A549 (cell line): ENCODE results near the gene CREG2. TPM values are rescaled to one million over a fixed set of nuclear protein-coding genes. Genes with fewer than 3 reads are reported as not detected.

Source experiments
- ATAC-seq, 2 experiments: fragments of 200-7000 bp in 1 of 2; fragments of >200 bp in 1 of 2; cut with Nextera tagmentation in 1 of 2; cut with Tn5 transposase in 1 of 2; 3 replicates each; pipeline versions ENCODE4 v1.8.0 to v1.9.1; 2018 to 2020; ENCODE audit warnings: mild to moderate bottlenecking in 1 of 2, moderate library complexity in 1 of 2
- CTCF ChIA-PET: fragments of 300-600 bp; sonication (Branson Sonifier 250); formaldehyde crosslinking; extraction: SDS; loops from one replicate; lab custom pipeline; 2021; ENCODE audit warnings: antibody characterized with exemption, inconsistent platforms; lab: Yijun Ruan, JAX
- POLR2A ChIA-PET: fragments of 350-600 bp; formaldehyde crosslinking; extraction: SDS; loops from one replicate; lab custom pipeline; 2021; ENCODE audit warnings: antibody characterized with exemption, inconsistent platforms; lab: Yijun Ruan, JAX
- DNase-seq, 2 experiments: peaks; one replicate each; pipeline versions ENCODE4 v3.0.0 to v3.0.0-alpha.2; 2011 to 2016; ENCODE audit warnings: low read depth in 1 of 2, low spot score in 1 of 2
- FAIRE-seq: peaks from 2 replicates; lab custom pipeline; 2011; peaks lifted over from hg19 to GRCh38; lab: Jason Lieb, UNC
- H3K27ac ChIP-seq, 2 experiments: fragments of >200 bp; sonication (Bioruptor Twin); formaldehyde crosslinking; 3 replicates each; pipeline ENCODE4 v1.5.1; 2016 to 2017
- H3K4me1 ChIP-seq: fragments of >200 bp; sonication (Bioruptor Twin); formaldehyde crosslinking; 3 replicates; pipeline ENCODE4 v1.6.1; 2016
- H3K4me2 ChIP-seq: fragments of >200 bp; sonication (Bioruptor Twin); formaldehyde crosslinking; 3 replicates; pipeline ENCODE4 v1.6.1; 2016
- H3K4me3 ChIP-seq: fragments of >200 bp; sonication (Bioruptor Twin); formaldehyde crosslinking; 3 replicates; pipeline ENCODE4 v1.5.1; 2016
- H3K9me3 ChIP-seq: fragments of >200 bp; sonication (Bioruptor Twin); formaldehyde crosslinking; 3 replicates; pipeline ENCODE4 v1.6.1; 2016
- CHD2 ChIP-seq: fragments of 150-350 bp; IDR thresholded peaks from 2 replicates; pipeline ENCODE4 v1.6.1; 2014; ENCODE audit warnings: low read length; ENCODE audit not compliant: partially characterized antibody
- CTCF ChIP-seq: fragments of >200 bp; sonication (Bioruptor Twin); formaldehyde crosslinking; IDR thresholded peaks from 3 replicates; pipeline ENCODE4 v1.5.1; 2016
- ELK1 ChIP-seq: fragments of 150-350 bp; IDR thresholded peaks from 2 replicates; pipeline ENCODE4 v1.6.1; 2014; ENCODE audit warnings: low read depth, mild to moderate bottlenecking, low read length
- ESRRA ChIP-seq: fragments of 150-350 bp; IDR thresholded peaks from 2 replicates; pipeline ENCODE4 v1.6.1; 2014; ENCODE audit warnings: mild to moderate bottlenecking, low read length, borderline replicate concordance
- FOSL2 ChIP-seq, 2 experiments: fragments of 450-650 bp in 1 of 2; fragments of >200 bp in 1 of 2; sonication (Bioruptor Twin) in 1 of 2; formaldehyde crosslinking; IDR thresholded peaks; 2 replicates each; pipeline versions ENCODE4 v1.5.0 to v1.6.1; 2016 to 2020; ENCODE audit warnings: mild to moderate bottlenecking in 1 of 2, moderate library complexity in 1 of 2
- HDAC2 ChIP-seq: fragments of 200-600 bp; sonication (generic); IDR thresholded peaks from 2 replicates; pipeline ENCODE4 v1.6.1; 2016
- HEYL ChIP-seq: fragments of 250-450 bp; sonication (Bioruptor Pico); IDR thresholded peaks from 2 replicates; pipeline ENCODE4 v1.8.0; 2021; ENCODE audit warnings: mild to moderate bottlenecking, moderate library complexity
- HMGXB4 ChIP-seq: fragments of 250-450 bp; sonication (Bioruptor Pico); IDR thresholded peaks from 2 replicates; pipeline ENCODE4 v1.5.0; 2021; ENCODE audit warnings: mild to moderate bottlenecking, moderate library complexity, borderline replicate concordance
- HOXB13 ChIP-seq: fragments of 250-450 bp; sonication (Bioruptor Pico); IDR thresholded peaks from 2 replicates; pipeline ENCODE4 v1.5.0; 2020; ENCODE audit warnings: low read depth, mild to moderate bottlenecking, moderate library complexity
- HOXB5 ChIP-seq: fragments of 250-450 bp; sonication (Bioruptor Pico); IDR thresholded peaks from 2 replicates; pipeline ENCODE4 v1.5.0; 2020; ENCODE audit warnings: mild to moderate bottlenecking, moderate library complexity
- JUN ChIP-seq, 2 experiments: fragments of >200 bp; sonication (Bioruptor Twin); formaldehyde crosslinking; IDR thresholded peaks; 2 replicates in 1 of 2; 3 replicates in 1 of 2; pipeline ENCODE4 v1.6.1; 2016 to 2017
- JUNB ChIP-seq: fragments of >200 bp; sonication (Bioruptor Twin); formaldehyde crosslinking; IDR thresholded peaks from 2 replicates; pipeline ENCODE4 v1.6.1; 2016
- KDM1A ChIP-seq: fragments of 200-600 bp; sonication (generic); IDR thresholded peaks from 2 replicates; pipeline ENCODE4 v1.6.1; 2016; ENCODE audit warnings: low read depth, mild to moderate bottlenecking
- MAFK ChIP-seq: fragments of 450-650 bp; IDR thresholded peaks from 2 replicates; pipeline ENCODE4 v1.6.1; 2014; ENCODE audit not compliant: partially characterized antibody
- NFE2L2 ChIP-seq: fragments of 150-350 bp; conservative IDR thresholded peaks from 2 replicates; pipeline ENCODE4 v1.6.1; 2014; ENCODE audit warnings: low read length
- NR3C1 ChIP-seq: fragments of >200 bp; sonication (Bioruptor Twin); formaldehyde crosslinking; IDR thresholded peaks from 3 replicates; pipeline ENCODE4 v1.6.1; 2017
- PBX3 ChIP-seq: IDR thresholded peaks from 2 replicates; pipeline ENCODE4 v1.6.1; 2012
- PHF8 ChIP-seq: fragments of 200-600 bp; sonication (generic); IDR thresholded peaks from 2 replicates; pipeline ENCODE4 v1.6.1; 2016; ENCODE audit warnings: low read depth, mild to moderate bottlenecking, antibody characterized with exemption, moderate library complexity, borderline replicate concordance
- POLR2AphosphoS2 ChIP-seq: conservative IDR thresholded peaks from 2 replicates; pipeline ENCODE4 v1.6.1; 2012; ENCODE audit warnings: low read length, improper control_type of control experiment, inconsistent platforms
- RARB ChIP-seq: fragments of 250-450 bp; sonication (Bioruptor Pico); IDR thresholded peaks from 2 replicates; pipeline ENCODE4 v1.8.0; 2021; ENCODE audit warnings: mild to moderate bottlenecking, moderate library complexity
- REST ChIP-seq: fragments of 200-600 bp; sonication (generic); IDR thresholded peaks from 2 replicates; pipeline ENCODE4 v1.6.1; 2016; ENCODE audit warnings: antibody characterized with exemption, mild to moderate bottlenecking, moderate library complexity
- SMC3 ChIP-seq: fragments of >200 bp; sonication (Bioruptor Twin); formaldehyde crosslinking; IDR thresholded peaks from 3 replicates; pipeline ENCODE4 v1.6.1; 2018; ENCODE audit warnings: inconsistent platforms
- TFCP2L1 ChIP-seq: fragments of 250-450 bp; sonication (Bioruptor Pico); IDR thresholded peaks from 2 replicates; pipeline ENCODE4 v1.5.0; 2021; ENCODE audit warnings: mild to moderate bottlenecking
- ZNF302 ChIP-seq: fragments of 250-450 bp; sonication (Bioruptor Pico); IDR thresholded peaks from 2 replicates; pipeline ENCODE4 v1.9.0; 2021; ENCODE audit warnings: inconsistent platforms, mild to moderate bottlenecking, moderate library complexity
- WGBS: methylation state at CpG from one replicate; pipeline ENCODE4 v1.1.6; 2017; ENCODE audit errors: missing lambda C conversion rate; 5-methylcytosine and 5-hydroxymethylcytosine counted together
- polyA plus RNA-seq, 4 experiments: library from polyadenylated mRNA; depleted of rRNA in 3 of 4; stranded (reverse); fragments of >200 nt; fragmentation: RNase III in 1 of 4; extraction: RNeasy Plus Mini Kit Qiagen cat#74134 plus additional on column Dnase treatment in 1 of 4; gene quantifications; 2 replicates in 3 of 4; 3 replicates in 1 of 4; pipeline ENCODE4 v1.2.3, GENCODE V29; 2011 to 2017

CREG2 gene
- polyA plus RNA-seq, 2 of the 4 experiments (the other 2 are of a cell fraction) = 1.5 to 1.6 TPM

- ChIA-PET CTCF (interaction anchor here (1.2 kb wide), 1 partner anchor 15 kb away, joined by 7 read pairs; the partner anchor contains the start of gene CREG2), POLR2A (no interaction called here)
- Histone ChIP-seq H3K4me3 (no peak overlapping the region), H3K4me2 (no peak overlapping the region), H3K27ac (no peak overlapping the region), H3K9me3 (no peaks in the 10 kb centered on the region), H3K4me1 (peaks cover 16% of the 10 kb centered on the region)
- DNase-seq (no peak), FAIRE-seq (no peak), ATAC-seq (no peak)
- 87% methylated on average over 8 of the region's 8 CpGs for WGBS
- TF ChIP-seq HMGXB4 (no peak), JUNB (no peak), ZNF302 (no peak), RARB (CRISPR knock-in tag) (no peak), HOXB5 (CRISPR knock-in tag) (no peak), CTCF (no peak)
Observed at GRCh38 chr2:101401326-101401665, 14.0 kb upstream of the CREG2 start.

GRCh38 chr2:101400506-101401325 lies 13.4 kb upstream of the CREG2 start:
- Histone ChIP-seq H3K9me3 (no peaks in the 10 kb centered on the region), H3K27ac (peak overlapping the region in 1 of 2 experiments; percentile 21; a peak in 1 of 6 replicates), H3K4me1 (peaks cover 21% of the 10 kb centered on the region), H3K4me2 (no peak overlapping the region), H3K4me3 (no peak overlapping the region)
- FAIRE-seq = no peak
- ATAC-seq = no peak; a peak in 1 of 6 replicates
- TF ChIP-seq HEYL (CRISPR knock-in tag) (no peak), PBX3 (no peak), PHF8 (no peak), ELK1 (no peak), NR3C1 (no peak), ESRRA (no peak), HDAC2 (no peak)
- POLR2A ChIA-PET = no interaction called here
- DNase-seq = no peak
- WGBS = 84% methylated on average over 18 of the region's 18 CpGs
- CTCF ChIA-PET = interaction anchor here (1.2 to 1.5 kb wide), 2 partner anchors 14 to 18 kb away, joined by 6 to 7 read pairs; partner anchors contain the start of gene CREG2

- no peak for ATAC-seq
- WGBS = 74% methylated on average over 8 of the region's 8 CpGs
- H3K27ac ChIP-seq = peak overlapping the region in 1 of 2 experiments; percentile 21; a peak in 1 of 6 replicates
- POLR2A ChIA-PET = no interaction called here
- no peak for FAIRE-seq
- no peak for DNase-seq
- CTCF ChIA-PET = interaction anchor here (1.2 to 4.7 kb wide), 3 partner anchors 12 to 19 kb away, joined by 6 to 24 read pairs (median 7); partner anchors contain the start of gene CREG2
- no peaks in the 10 kb centered on the region for H3K9me3 ChIP-seq
- H3K4me2 ChIP-seq = no peak overlapping the region
- H3K4me3 ChIP-seq = no peak overlapping the region
- peaks cover 25% of the 10 kb centered on the region for H3K4me1 ChIP-seq
- TF ChIP-seq JUN (IDR thresholded peaks at IDR 0.05) (no peak), HOXB13 (CRISPR knock-in tag) (no peak), ZNF302 (no peak), REST (no peak), CHD2 (no peak), TFCP2L1 (CRISPR knock-in tag) (no peak), SMC3 (no peak), HOXB5 (CRISPR knock-in tag) (no peak), NFE2L2 (no peak), NR3C1 (no peak), JUNB (no peak), MAFK (no peak), KDM1A (no peak), FOSL2 (IDR thresholded peaks at IDR 0.05) (no peak), FOSL2 (CRISPR knock-in tag; IDR thresholded peaks at IDR 0.05) (no peak), POLR2AphosphoS2 (no peak)
Observed at GRCh38 chr2:101400048-101400447, 12.7 kb upstream of the CREG2 start.
